PC-9 (cell line): Measurements from ENCODE around the gene PRRC2B.

Source experiments
- CTCF ChIP-seq: fragments of 200-600 bp; sonication (generic); conservative IDR thresholded peaks from 2 replicates; pipeline ENCODE4 v1.6.1; 2017; ENCODE audit warnings: mixed run types, antibody characterized with exemption, mild to moderate bottlenecking, moderate library complexity
- EZH2 ChIP-seq: fragments of 200-600 bp; sonication (generic); IDR thresholded peaks from 2 replicates; pipeline ENCODE4 v1.8.0; 2017; ENCODE audit warnings: antibody characterized with exemption, low read depth

- TF ChIP-seq CTCF (no peak), EZH2 (no peak)
Measured at GRCh38 chr9:131407717-131408195, 13.9 kb downstream of the PRRC2B start.
